Middle frontal gyrus (tissue), 1 donor: Measurements from ENCODE around the gene ANXA7.
"Not testable (repeated sequence)": the region's sequence is repeated elsewhere in the genome, so short reads cannot be mapped to it uniquely, and the experiment has no call there.

Experiments used
- DNase-seq: peaks from one replicate; pipeline ENCODE4 v3.0.0-alpha.2; 2015; ENCODE audit warnings: low spot score; ENCODE audit errors: extremely low spot score

Gene ANXA7

DNA sequence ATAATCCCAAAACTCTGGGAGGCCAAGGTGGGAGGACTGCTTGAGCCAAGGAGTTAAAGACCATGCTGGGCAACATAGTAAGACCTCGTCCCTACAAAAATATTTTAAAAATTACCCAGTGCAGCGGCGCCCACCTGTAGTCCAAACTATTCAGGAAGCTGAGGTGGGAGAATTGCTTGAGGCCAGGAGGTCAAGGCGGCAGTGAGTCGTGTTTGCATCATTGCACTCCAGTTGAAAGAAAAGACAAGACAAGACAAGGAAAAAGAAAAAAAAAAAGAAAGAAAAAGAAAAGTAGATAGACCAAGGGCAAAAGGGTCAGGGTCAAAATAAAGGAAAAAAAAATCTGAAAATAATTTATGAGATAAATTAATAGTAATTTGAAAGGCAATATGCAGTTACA is 5.8 kb downstream of the ANXA7 start:
- no peak for DNase-seq

DNA sequence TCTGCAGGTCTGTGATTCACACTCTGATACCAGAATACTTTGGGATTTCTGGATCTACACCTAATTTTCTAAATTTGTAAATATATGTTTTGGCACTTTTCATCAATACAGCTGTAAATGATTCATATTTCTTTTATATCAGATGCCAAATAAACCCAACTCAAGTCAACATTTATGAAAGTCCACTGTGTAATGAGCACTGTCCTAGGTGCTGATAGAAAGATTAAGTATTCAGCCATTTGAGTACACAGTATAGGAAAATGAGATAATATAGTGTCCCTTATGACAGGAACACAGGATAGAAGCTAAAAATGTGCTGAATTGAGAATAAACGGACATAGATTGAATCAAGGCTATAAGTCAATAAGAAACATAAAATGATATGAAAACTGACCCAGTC is 6.4 kb downstream of the ANXA7 start:
- DNase-seq: no peak

DNA sequence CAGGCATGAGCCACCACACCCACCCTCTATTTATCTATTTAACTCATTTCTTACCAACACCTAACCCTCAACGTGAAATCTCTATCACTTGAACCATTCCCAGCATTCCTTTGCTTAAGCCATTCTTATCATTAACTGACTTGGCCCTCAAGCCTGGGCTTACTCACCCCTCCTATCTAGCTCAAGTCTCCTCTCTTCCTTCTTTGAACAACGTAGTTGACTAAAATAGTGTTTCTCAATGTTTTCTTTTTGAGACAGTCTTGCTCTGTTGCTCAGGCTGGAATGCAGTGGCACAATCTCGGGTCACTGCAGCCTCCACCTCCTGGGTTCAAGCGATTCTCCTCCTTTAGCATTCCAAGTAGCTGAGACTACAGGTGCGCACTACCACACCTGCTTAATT is 7.0 kb downstream of the ANXA7 start:
- no peak for DNase-seq

DNA sequence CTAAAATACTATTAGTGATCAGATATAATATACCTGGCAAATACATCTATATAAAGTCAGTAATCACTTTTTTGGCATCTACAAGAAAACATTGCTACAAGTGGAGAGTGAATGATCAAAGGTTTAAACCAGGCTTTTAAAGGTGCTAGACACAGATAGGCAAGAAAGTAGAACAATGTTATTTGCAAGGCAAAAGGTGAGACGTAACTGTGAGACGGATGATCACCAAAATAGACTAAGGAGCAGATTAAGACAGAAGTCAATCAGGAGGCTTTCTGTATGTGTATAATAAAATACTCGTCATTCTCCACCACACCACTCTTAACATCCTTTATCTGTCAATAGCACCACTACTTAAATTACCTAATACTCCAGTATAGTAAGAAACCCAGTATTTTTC is 8.3 kb downstream of the ANXA7 start:
- DNase-seq: no peak

DNA sequence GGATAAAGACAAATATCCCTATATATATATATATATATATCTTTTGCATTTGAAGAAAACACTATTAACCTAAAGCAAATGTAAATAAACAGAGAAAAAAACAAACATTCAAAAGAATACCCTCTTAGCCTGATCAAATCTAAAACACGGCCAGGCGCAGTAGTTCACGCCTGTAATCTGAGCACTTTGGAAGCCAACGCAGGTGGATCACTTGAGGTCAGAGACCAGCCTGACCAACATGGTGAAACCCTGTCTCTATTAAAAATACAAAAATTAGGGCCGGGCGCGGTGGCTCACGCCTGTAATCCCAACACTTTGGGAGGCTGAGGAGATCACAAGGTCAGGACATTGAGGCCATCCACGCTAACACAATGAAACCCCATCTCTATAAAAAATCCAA is 9.2 kb downstream of the ANXA7 start:
- no peak for DNase-seq

DNA sequence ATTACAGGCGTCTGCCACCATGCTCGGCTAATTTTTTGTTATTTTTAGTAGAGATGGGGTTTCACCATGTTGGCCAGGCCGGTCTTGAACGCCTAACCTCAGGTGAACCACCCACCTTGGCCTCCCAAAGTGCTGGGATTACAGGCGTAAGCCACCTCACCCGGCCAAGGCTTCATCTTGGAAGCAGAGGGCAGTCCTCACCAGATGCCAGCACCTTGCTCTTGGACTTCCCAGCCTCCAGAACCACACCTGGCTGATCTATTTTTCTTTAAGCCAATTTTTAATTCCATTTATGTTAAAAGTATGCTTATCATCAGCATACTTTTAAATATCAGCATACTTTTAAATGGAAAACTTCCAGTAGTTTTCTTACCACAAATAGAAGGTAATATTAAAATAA is 12.2 kb downstream of the ANXA7 start:
- DNase-seq: no peak

DNA sequence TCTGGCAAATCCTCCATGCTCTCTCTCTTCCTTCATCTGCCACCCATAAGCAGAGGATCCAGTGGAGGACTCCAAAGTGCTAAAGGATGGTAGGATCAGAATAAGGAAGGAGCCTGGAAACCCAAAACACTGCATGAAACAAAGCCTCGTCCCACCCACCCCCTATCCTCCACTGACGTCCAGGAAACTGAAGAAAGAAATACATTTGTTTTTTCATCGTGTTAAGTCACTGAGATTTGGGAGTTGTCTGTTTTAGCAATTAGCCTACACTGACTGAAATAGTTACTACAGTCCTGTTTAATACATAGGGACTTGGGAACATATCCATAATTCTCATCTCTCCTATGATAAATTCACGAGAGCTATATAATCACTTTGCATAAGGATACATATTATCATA is 14.8 kb downstream of the ANXA7 start:
- no peak for DNase-seq

DNA sequence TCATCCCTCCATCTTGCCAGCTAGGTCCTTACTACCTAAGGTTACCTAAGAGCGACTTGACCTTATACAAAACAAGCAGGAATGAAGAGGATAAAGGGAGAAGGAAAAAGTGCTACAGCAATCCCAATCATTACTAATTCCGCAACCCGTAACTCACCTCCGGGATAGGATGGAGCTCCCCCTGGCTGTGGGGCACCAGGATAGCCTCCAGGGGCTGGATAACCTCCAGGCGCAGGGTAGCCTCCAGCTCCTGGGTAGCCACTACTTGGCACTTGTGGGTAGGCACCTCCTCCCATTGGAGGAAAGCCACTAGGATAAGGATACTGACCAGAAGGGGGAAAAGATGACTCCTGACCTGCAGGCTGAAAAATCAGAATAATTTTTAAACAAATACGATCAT is 15.8 kb downstream of the ANXA7 start:
- no peak for DNase-seq

DNA sequence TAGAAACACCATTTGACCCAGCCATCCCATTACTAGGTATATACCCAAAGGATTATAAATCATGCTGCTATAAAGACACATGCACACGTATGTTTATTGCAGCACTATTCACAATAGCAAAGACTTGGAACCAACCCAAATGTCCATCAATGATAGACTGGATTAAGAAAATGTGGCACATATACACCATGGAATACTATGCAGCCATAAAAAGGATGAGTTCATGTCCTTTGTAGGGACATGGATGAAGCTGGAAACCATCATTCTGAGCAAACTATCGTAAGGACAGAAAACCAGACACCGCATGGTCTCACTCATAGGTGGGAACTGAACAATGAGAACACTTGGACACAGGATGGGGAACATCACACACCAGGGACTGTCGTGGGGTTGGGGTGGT is 19.5 kb downstream of the ANXA7 start:
- not testable (repeated sequence) for DNase-seq

DNA sequence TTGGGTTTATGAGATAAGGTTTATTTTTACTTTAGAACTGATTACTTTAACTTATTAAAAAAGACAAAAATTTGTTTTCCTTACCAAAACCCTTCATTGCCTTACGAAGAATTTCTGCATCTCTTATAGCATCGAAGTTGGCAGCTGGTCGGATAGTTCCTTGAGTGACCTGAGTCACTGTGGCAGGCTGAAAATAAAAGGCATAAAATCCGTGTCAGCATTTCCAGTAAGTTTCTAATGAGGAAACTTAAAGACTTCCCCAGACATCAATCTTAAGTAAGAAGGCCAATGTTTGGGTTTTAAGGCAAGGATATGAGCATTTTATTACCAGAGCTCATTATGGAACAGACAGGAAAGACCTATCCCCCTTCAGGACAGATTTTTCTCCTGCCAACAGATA is 25.6 kb downstream of the ANXA7 start:
- DNase-seq: no peak

DNA sequence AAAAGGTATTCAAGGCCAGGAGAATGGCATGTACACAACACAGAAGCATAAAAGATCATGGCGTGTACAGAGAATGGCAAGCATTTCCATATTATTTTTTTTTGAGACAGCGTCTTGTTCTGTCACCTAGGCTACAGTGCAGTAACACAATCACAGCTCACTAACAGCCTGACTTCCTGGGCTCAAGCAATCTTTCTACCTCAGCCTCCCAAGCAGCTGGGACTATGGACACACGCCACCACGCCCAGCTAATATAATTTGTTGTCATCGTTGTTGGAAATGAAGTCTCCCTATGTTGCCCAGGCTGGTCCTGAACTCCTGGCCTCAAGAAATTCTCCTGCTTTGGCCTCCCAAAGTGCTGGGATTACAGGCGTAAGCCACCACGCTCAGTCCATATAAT is 27.3 kb downstream of the ANXA7 start:
- DNase-seq: no peak

DNA sequence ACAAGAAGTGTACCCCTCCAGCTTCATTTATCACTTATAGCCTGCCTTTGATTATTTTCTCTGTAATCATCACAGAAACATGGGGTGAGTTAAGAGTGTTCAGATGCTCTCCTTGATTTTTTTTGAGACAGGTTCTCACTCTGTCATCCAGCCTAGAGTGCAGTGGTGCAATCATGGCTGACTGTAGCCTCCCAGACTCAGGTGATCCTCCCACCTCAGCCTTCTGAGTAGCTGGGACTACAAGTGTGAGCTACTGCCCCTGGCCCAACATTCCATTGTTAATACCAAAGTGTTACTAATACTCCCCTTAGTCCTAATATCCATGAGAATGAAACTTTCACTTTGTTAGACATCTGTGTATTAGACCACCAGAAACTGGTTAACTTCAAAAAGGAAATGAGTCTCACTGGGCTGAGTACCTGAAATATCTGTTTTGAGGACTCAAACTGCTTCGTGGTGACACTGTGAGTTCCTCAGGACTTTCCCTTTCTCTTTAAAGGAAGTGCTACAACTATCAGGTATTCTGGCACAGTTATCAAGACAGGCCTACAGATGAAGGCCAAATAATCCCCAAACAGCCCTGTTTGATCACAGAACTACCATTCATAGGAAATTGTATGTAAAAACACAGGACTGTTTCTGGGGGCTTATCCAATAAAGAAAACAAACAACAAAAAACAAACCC is 34.7 kb downstream of the ANXA7 start:
- DNase-seq: no peak

DNA sequence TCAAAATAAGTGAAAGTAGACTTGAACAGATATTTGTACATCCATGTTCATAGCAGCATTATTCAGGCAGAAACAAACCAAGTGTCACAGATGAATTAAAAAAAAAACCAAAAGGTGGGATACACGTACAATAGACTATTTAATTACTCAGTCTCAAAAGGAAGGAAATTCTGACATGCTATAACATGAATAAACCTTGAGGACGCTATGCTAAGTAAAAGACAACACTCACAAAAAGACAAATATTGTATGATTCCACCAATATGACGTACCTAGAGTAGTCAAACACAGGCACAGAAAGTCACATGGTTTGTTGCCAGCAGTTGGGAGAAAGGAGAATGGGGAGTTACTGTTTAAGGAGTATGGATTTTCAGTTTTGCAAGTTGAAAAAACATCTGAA is 37.2 kb downstream of the ANXA7 start:
- DNase-seq: no peak

DNA sequence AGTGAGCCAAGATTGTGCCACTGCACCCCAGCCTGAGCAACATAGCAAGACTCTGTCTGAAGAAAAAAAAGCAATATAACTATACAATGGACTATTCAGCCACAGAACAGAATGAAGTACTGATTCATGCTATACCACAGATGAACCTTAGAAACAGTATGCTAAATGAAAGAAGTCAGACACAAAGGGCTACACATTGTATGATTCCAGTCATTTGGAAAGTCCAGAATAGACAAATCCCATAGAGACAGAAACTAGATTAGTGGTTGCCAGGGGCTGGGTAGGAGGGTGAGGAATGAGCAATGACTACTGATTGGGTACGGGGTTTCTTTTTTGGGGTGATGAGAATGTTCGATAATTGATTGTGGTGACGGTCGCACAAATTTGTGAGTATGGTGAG is 45.6 kb downstream of the ANXA7 start:
- peak; percentile 29 for DNase-seq

DNA sequence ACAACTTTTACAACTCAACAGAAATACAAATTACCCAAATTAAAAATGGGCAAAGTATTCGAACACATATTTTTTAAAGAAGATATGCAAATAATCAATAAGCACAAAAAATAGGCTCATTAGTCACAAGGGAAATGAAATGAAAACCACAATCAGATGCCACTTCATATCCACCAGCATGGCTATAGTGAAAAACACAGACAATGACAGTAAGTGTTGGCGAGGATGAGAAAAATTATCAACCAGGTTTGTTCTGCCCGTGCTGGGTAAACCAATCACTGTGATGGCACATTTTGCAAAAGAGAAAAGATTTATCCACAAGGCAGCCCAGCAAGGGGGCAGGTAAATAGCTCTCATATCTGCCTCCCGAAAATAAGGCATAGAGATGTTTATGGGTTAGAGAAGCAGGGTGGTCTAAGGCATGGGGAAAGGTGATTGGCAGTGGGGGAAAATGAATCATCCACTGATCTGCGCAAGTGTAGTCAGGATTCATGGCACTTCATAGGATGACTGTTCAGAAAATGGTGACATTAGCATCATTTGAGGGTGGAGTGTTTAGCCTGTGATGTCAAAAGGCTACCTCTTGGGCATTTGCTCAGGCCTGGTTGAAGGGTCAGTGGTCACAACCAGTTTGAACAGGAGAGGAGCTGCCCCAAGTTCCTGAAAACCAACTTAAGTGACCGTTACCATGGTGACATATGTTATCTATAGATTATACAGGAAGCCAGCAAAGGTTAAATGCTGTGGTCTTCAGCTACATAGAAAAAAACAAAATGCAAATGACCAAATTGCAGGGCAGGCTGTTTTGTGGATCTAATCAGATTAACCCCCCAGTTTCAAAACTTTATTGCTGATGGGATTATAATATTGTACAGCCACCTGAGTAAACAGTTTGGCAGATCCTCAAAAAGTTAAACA is 47.2 kb downstream of the ANXA7 start:
- DNase-seq: no peak

DNA sequence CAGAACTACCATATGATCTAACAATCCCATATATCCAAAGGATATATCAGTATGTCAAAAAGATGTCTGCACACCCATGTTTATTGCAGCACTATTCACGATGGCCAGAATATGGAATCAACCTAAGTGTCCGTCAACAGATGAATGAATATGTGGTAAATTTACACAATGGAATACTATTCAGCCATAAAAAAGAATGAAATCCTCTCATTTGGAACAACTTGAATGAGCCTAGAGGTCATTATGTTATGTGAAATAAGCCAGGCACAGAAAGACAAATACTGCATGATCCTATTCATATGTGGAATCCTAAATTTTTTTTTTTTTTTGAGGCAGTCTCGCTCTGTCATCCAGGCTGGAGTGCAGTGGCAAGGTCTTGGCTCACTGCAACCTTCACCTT is 48.9 kb downstream of the ANXA7 start:
- no peak for DNase-seq

DNA sequence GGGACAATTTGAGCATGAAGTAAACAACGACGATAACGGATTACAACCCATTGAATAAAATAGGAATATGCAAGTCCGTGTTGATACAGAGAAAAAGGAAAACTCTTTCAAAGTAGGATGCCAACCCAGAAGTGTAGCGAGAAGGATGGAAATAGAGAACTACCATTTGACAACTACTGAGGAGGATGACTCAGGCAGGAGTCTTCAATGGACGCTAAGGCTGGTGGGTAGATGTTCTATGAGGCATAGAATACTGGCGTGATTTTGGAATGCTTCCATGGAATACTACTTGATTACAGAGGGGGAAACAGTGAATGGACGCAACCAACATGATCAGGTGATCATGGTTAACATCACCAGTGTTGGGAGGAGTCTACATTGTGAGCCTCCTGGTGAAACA is 54.4 kb downstream of the ANXA7 start:
- no peak for DNase-seq

DNA sequence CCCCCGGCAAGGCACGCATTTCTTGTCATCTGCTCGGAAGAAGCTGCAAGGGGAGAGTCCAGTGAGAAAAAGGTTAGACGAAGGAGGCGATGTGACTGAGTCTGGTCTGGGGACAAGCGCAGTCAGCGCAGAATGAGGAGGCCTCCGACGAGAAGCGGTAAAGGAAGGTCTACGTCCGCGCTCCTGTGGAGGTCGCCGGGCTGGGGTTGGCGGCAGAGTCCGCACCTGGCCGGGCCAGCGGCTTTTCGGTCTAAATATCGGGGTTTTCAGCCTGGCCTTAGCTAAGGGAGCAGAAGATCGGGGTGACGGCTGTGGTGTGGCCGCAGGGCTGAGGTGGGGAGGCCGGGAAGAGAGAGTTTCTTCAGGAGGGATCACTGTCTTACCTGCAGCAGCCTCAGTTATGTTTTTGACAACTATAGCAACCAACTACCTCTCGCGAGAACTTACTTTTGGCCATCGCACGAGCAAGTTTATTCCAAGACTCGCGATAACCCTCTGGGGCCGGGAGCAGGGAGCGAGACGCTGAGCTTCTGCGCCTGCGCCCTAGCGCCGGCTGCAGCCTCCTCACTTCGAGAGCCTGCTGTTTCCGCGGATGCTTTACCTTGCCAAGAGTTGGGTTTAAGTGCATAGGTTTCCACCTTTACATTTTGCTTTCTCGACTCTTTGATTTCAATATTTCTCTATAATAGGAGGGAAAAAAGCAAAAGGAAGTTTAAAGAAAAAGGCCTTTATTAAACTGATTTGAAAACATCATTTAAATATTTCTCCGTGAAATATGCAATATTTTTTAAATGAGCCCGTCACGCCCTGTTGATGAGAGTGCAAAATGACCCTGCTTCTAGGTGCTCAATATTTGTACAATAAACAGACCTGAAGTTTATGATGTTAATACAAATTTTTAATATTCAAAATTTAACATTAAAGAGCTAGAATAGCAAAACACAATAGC is 55.3 kb downstream of the ANXA7 start, which contains the start of gene CFAP70:
Gene CFAP70 (minus strand): TSS at position 534 of the 949 bp plus-strand sequence. CDS start 4,068 bp downstream, outside the sequence.
- DNase-seq: peak; percentile 87

DNA sequence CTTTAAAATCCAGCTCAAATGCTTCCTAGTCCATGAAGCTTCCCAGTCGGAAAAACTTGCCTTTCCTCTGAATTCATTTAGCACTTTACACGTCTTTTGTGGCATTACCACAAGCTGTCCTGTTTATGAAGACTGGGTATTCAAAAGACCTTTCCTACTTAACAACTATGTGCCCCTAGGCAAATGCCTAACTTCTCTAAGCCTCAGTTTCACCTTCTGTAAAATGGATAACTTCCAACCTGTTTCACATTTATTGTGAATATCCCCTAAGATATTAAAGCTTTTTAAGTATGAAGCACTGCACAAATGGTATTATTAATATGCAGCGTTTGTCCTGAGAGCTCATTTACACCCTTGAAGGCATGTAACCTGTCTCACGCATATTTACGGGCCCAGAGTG is 56.0 kb downstream of the ANXA7 start:
- DNase-seq: no peak

DNA sequence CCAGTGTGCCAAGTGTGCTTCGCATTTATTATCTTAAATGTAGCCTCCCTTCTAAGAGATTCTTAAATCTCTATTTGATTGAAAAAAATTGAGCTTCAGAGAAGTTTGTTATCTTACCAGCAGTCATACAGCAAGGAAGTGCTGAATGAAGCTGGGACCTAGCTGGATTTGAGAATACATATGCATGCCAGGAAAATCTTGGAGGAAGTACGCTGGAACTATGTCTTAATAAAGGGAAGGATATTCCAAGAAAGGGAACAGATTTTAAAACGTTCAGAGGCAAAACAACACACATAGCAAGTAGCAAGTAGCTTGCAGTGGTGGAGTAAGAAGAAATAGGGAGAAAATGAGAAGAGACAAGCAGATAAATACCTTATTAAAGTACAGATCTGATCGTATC is 56.7 kb downstream of the ANXA7 start:
- no peak for DNase-seq

DNA sequence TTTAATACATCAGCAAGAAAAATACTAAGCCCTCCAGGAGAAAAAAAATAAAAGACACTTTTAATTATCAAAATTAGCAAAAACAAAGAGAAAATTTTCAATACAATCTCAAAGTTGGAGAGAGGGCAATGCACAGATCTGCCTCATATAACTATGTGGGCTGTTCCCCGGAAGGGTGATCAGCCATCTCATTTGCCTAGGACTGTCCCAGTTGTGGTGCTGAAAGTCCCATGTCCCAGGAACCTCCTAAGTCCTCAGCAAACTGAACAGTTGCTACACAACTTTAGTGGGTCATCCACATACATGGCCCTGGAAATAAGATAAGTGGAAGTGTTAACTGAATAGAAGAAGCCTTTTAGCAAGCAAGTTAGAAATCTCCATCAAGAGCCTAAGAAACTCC is 69.6 kb downstream of the ANXA7 start:
- DNase-seq: no peak

DNA sequence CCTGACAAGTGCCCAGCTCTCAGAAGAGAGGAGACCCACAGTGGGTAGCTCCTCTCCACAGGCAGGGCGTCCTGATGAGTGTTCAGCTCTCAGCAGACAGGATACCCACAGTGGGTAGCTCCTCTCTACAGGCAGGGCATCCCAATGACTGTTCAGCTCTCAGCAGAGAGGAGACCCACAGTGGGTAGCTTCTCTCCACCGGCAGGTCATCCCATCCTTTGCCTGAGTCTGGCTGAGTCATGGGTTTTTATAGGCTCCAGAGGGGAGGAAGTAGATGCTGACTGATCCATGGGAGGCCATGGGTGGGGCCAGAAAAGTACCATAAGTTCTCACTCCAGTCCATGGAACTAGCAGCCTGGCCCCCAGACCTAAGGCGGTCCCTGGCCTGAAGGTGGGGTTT is 73.7 kb downstream of the ANXA7 start:
- no peak for DNase-seq
